Stimulated activated naive CD8-positive, alpha-beta T cell treated with anti-CD3 and anti-CD28 coated beads, Interleukin-15, Interleukin-2, amounts not matched to agents 100 ng/mL and 50 ng/mL, for 24 hours (primary cell): ENCODE data around the gene DGKI.

Source experiments
- H3K27ac Mint-ChIP-seq: one replicate; pipeline ENCODE4 v1.8.0; 2021; ENCODE audit warnings: mild to moderate bottlenecking, mixed read lengths
- H3K27me3 Mint-ChIP-seq: one replicate; pipeline ENCODE4 v1.8.0; 2021; ENCODE audit warnings: mixed read lengths
- H3K36me3 Mint-ChIP-seq: one replicate; pipeline ENCODE4 v1.8.0; 2021; ENCODE audit warnings: low read depth, mixed read lengths
- H3K4me1 Mint-ChIP-seq: one replicate; pipeline ENCODE4 v1.8.0; 2021; ENCODE audit warnings: low read depth, mixed read lengths
- H3K4me3 Mint-ChIP-seq: one replicate; pipeline ENCODE4 v1.8.0; 2021; ENCODE audit warnings: mild to moderate bottlenecking, mixed read lengths
- H3K9me3 Mint-ChIP-seq: one replicate; pipeline ENCODE4 v1.8.0; 2021; ENCODE audit warnings: mixed read lengths

Gene DGKI

DNA sequence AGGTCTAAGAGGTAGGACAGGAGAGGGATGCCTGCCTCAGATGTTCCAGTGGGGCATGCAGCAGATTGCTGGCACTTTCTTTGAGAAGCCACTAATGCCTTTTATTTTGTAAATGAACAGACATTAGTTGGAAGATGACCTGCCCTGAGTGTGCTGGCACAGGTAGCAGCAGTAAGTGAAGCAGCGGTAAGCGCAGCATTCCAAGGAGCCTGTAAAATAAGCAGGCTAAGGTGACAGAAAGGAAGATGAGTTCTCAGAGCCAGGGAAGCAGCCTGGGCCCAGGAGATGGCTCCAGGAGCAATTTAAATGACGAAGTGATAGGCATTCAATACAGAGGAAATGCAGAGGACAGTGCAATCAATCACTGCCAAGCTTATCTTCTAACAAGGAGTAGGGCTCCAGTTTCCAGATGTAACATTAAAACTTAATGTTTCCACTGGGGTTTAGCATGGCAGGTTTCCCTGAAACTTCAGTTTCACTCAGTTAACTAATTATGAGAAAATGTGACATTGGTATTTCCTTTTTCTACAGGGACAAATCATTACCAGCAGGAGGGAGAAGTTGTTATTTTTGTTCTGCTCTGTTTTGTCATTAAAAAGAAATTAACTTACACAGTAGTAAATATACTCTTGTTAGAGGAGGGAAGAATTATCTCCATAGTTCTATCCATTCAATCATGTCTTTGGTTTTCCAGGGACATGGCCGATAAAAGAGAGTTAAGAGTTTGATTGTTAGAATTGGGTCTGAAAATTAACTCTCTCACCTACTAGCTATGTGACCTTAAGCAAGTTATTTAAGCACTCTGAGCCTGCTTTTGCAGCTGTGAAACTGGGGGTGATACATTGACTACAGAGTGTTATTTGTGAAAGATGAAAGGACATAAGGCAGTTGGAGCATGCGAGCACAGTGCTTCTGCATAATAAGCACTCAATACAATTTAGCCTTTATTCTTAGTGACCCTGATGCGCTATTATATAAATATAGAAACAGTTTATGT is 406.6 kb downstream of the DGKI start:
- Mint-ChIP-seq H3K4me3 (no peak overlapping the region), H3K4me1 (no peaks in the 10 kb centered on the region), H3K27ac (no peak overlapping the region), H3K9me3 (peaks cover 11% of the 10 kb centered on the region), H3K36me3 (no peaks in the 10 kb centered on the region), H3K27me3 (no peaks in the 10 kb centered on the region)

DNA sequence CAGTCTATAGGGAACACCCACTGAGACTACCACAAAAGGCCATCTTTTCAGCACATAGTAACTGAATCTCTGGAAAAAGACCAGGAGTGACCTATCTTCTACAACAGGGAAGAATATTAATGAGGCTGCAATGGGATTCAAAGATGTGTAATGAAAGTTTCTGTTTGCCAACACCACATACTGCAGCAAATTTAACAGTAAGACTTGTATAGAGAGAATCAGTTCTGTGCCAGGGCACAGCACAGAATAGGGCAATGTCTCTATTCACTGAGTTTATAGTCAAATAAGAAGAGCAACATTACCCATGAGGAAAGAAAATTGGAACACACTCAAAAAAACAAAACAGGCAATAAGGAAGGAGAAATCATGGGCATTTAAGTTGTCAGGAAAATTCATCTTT is 411.8 kb downstream of the DGKI start:
- Mint-ChIP-seq H3K4me1 (no peaks in the 10 kb centered on the region), H3K27me3 (no peaks in the 10 kb centered on the region), H3K9me3 (peaks cover 8% of the 10 kb centered on the region), H3K36me3 (no peaks in the 10 kb centered on the region), H3K27ac (no peak overlapping the region), H3K4me3 (no peak overlapping the region)

DNA sequence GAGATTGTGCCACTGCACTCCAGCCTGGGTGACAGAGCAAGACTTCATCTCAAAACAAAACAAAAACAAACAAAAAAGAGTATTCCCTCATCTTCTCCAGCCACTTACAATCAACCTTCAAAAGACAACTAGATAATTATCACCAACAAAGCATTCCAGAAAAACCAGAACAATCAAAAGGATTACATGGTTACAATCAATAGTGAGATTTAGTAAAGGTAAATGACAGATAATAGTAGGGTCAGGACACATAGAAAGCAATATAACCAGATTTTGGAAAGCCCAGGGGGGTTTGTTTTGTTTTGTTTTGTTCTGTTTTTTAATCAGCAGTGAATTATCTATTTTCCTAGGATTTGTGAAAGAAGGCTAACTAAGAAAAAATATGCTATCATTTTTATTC is 412.2 kb downstream of the DGKI start:
- Mint-ChIP-seq H3K9me3 (peaks cover 8% of the 10 kb centered on the region), H3K27me3 (no peaks in the 10 kb centered on the region), H3K36me3 (no peaks in the 10 kb centered on the region), H3K27ac (no peak overlapping the region), H3K4me3 (no peak overlapping the region), H3K4me1 (no peaks in the 10 kb centered on the region)

DNA sequence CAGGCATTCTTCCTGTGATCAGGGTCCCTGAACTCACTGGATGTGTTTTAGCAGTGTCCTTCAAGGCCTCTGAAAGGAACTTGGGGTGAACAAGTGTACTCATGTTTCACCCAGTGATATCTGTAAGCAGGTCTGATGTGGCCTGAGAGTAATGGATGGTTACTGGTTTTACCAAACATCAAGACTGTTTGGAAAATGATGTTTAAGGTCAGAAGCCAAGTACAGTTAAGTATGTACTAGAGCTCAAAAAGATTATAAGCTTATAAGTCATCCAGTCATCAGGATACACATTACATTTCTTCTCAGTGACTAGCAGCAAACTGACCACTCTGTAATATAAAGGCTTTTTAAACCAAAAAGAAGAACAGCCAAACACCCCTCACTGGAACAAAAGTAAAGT is 423.5 kb downstream of the DGKI start:
- no peaks in the 10 kb centered on the region for H3K4me1 Mint-ChIP-seq
- no peaks in the 10 kb centered on the region for H3K36me3 Mint-ChIP-seq
- no peak overlapping the region for H3K27ac Mint-ChIP-seq
- H3K4me3 Mint-ChIP-seq: no peak overlapping the region
- peaks cover 5% of the 10 kb centered on the region for H3K9me3 Mint-ChIP-seq
- H3K27me3 Mint-ChIP-seq: no peaks in the 10 kb centered on the region

DNA sequence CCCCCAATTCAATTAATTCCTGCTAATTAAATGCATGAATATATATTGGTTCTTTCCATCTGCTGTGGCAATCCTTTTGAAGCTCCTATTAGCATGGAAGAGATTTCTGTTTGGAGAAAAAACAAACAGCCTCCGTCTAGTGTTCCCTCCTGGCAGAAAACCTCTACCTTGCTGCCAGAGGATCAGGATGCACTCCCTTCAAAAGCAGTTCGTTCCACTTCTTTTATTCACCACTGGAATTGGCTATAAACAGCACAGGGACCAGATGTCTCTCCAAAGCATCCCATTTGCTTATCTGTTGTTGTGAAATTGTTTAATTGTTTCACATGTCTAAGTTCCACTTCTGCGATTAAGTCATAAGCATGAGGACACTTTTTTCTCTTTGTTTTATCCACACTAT is 425.4 kb downstream of the DGKI start:
- no peaks in the 10 kb centered on the region for H3K4me1 Mint-ChIP-seq
- no peak overlapping the region for H3K4me3 Mint-ChIP-seq
- H3K9me3 Mint-ChIP-seq: peaks cover 8% of the 10 kb centered on the region
- no peak overlapping the region for H3K27ac Mint-ChIP-seq
- no peaks in the 10 kb centered on the region for H3K36me3 Mint-ChIP-seq
- H3K27me3 Mint-ChIP-seq: no peaks in the 10 kb centered on the region

DNA sequence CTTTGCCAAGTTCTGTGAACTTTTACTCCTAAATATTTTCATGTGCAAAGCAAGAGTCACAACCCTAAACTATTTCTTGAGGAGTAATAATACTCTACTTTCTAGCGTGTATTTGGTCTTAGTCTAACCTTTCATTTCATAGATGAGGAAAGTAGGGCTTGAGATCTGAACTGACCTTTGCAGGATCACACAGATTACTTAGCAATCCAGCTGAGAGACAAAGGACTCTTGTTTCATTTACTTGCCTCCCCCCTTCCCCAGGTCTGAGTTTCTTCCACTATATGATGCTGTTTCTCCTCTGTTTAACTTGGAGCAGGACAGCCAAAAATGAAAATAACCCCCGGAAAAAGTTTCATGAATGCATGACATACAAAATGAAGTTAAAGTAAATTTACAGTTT is 427.9 kb downstream of the DGKI start:
- Mint-ChIP-seq H3K27me3 (no peaks in the 10 kb centered on the region), H3K4me3 (no peak overlapping the region), H3K27ac (no peak overlapping the region), H3K9me3 (peaks cover 8% of the 10 kb centered on the region), H3K4me1 (no peaks in the 10 kb centered on the region), H3K36me3 (no peaks in the 10 kb centered on the region)

DNA sequence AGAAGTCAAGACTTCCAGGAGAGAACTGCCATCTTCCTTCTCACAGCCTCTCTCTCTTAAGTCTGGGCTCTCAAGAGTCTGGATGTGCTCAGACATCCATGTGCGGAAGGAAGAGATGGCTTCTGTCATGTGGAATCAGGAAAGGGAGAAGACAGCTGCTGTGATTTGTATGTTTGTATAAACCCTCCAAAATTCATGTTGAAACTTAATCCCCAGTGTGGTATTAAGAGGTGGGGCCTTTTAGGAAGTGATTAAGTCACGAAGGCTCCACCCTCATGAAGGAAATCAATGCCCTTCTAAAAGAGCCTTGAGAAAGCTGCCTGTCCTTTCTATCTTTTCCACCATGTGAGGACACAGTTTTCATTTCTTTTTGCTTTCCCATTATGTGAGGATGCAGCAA is 429.3 kb downstream of the DGKI start:
- no peaks in the 10 kb centered on the region for H3K27me3 Mint-ChIP-seq
- peaks cover 8% of the 10 kb centered on the region for H3K9me3 Mint-ChIP-seq
- H3K36me3 Mint-ChIP-seq: no peaks in the 10 kb centered on the region
- H3K4me1 Mint-ChIP-seq: no peaks in the 10 kb centered on the region
- no peak overlapping the region for H3K27ac Mint-ChIP-seq
- no peak overlapping the region for H3K4me3 Mint-ChIP-seq

DNA sequence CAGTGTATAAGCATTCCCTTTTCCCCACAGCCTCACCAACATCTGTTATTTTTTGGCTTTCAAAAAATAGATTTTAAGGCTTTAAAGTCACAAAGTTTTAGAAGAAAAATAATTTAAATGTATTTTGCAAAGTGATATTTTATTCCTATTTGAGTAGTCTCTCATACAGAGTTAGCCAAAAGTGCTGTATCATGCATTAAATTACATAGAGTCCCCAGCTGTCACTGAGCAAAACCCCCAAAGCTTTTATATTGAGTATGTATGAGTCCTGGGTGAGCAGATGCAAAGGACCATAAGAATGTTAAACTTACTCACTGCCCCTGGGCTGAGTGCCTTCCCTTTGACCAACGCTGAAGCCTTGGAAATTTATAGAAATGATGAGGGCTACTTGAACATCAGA is 432.9 kb downstream of the DGKI start:
- H3K36me3 Mint-ChIP-seq: no peaks in the 10 kb centered on the region
- H3K4me1 Mint-ChIP-seq: no peaks in the 10 kb centered on the region
- no peak overlapping the region for H3K4me3 Mint-ChIP-seq
- H3K27me3 Mint-ChIP-seq: no peaks in the 10 kb centered on the region
- H3K27ac Mint-ChIP-seq: no peak overlapping the region
- peaks cover 4% of the 10 kb centered on the region for H3K9me3 Mint-ChIP-seq

DNA sequence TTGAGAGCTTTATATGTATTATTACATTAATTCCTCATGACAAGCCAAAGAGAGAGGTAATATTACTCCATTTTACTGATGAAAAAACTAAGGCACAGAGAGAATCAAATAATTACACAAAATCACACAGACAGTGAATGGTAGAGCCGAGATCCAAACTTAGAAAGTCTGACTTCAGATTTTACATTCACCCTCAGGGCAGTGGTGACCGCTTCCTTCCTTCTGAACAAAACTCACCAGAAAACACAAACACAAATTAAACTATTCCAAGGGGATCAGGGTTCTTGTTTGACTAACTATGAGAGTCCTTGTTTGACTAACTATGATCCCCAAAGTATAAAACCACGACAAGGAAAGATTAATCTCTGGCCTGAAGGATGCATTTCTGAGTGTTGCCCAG is 435.3 kb downstream of the DGKI start:
- Mint-ChIP-seq H3K27me3 (no peaks in the 10 kb centered on the region), H3K4me1 (no peaks in the 10 kb centered on the region), H3K27ac (no peak overlapping the region), H3K4me3 (no peak overlapping the region), H3K9me3 (peaks cover under 1% of the 10 kb centered on the region), H3K36me3 (no peaks in the 10 kb centered on the region)

DNA sequence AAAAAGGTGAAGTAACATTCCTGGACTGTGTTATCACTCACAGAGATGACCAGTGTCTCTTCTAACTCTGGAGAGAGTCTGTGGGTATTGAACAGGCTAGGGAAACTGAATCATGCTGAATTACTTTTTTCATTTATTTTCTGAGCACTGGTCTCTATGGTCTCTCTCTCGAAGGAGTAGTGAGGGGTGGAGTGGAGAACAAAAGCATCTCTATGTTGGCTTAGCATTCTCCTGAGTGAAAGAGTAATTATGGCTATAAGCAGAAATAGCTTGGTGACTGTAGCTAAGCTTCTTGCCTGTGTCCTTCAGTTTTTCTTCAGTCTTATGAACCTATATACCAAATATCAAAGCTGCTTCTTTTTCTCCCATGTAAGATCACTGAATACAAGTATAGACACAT is 438.6 kb downstream of the DGKI start:
- no peaks in the 10 kb centered on the region for H3K4me1 Mint-ChIP-seq
- H3K36me3 Mint-ChIP-seq: no peaks in the 10 kb centered on the region
- no peaks in the 10 kb centered on the region for H3K27me3 Mint-ChIP-seq
- no peak overlapping the region for H3K4me3 Mint-ChIP-seq
- H3K27ac Mint-ChIP-seq: no peak overlapping the region
- no peaks in the 10 kb centered on the region for H3K9me3 Mint-ChIP-seq

DNA sequence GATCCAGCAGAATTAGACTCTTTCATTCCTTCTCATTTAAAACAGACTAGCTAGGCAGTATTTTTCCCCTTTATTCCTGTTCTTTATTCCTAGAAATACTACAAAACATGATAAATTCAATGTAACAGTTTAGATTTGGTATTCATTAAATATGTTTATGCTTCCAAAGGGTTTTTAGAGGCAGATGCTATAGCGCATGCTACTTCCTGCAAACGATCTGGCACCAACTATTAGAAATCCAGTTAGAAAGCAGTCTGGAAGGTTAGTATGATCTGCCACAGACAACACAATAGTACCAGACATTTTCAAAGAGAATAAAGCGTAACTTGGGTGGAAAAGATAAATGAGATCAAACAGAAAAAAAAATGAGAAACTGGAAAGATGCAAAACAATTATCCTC is 439.7 kb downstream of the DGKI start:
- H3K27ac Mint-ChIP-seq: no peak overlapping the region
- no peaks in the 10 kb centered on the region for H3K36me3 Mint-ChIP-seq
- no peaks in the 10 kb centered on the region for H3K4me1 Mint-ChIP-seq
- H3K4me3 Mint-ChIP-seq: no peak overlapping the region
- no peaks in the 10 kb centered on the region for H3K27me3 Mint-ChIP-seq
- H3K9me3 Mint-ChIP-seq: no peaks in the 10 kb centered on the region

DNA sequence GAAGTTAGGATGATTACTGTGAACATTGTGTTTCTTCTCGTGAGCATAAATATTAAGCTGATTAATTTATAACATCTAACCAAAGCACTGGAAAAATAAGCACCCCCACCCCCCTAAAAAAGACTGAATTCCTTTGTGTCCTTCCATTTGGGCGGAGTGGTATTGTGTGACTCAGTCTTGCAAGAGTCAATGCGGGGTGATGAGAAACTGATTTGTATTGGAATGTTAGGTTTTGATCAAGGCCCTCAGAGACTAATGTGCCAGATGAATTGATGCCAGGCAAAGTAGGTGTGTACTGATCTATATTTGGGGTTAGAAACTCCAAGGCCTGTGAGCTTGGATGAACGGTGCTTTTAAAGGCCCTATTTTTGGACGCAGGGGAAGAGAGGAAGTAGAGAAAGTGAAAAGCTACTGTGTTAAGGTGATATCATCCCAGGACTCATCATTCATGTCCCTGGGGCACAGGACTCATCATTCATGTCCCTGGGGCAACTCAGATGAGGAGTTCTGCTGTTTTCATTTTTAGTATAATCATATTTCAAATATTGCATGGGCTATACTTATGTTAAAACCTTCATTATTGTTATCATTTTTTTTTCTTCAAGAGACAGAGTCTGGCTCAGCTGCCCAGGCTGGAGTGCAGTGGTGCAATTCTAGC is 442.0 kb downstream of the DGKI start:
- no peaks in the 10 kb centered on the region for H3K27me3 Mint-ChIP-seq
- H3K27ac Mint-ChIP-seq: no peak overlapping the region
- H3K36me3 Mint-ChIP-seq: no peaks in the 10 kb centered on the region
- no peaks in the 10 kb centered on the region for H3K4me1 Mint-ChIP-seq
- no peak overlapping the region for H3K4me3 Mint-ChIP-seq
- H3K9me3 Mint-ChIP-seq: no peaks in the 10 kb centered on the region

DNA sequence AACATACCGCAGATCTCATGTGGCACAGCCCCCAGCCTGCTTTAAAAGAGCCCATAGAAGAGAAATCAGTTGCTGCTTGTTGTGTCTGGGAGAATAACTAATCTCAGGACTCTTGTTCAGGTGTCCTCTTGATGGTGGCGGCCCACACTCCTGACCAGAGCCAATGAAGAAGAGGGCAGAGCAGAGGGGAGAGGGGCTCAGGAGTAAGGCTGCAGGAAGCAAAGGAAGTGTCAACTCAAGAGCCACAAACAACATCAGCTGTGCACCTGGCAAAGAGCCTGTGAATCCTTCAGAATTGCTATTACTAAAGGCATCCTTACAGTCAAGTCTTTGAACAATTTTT is 443.4 kb downstream of the DGKI start:
- no peaks in the 10 kb centered on the region for H3K36me3 Mint-ChIP-seq
- H3K9me3 Mint-ChIP-seq: no peaks in the 10 kb centered on the region
- H3K27ac Mint-ChIP-seq: no peak overlapping the region
- H3K4me3 Mint-ChIP-seq: no peak overlapping the region
- H3K27me3 Mint-ChIP-seq: no peaks in the 10 kb centered on the region
- no peaks in the 10 kb centered on the region for H3K4me1 Mint-ChIP-seq

DNA sequence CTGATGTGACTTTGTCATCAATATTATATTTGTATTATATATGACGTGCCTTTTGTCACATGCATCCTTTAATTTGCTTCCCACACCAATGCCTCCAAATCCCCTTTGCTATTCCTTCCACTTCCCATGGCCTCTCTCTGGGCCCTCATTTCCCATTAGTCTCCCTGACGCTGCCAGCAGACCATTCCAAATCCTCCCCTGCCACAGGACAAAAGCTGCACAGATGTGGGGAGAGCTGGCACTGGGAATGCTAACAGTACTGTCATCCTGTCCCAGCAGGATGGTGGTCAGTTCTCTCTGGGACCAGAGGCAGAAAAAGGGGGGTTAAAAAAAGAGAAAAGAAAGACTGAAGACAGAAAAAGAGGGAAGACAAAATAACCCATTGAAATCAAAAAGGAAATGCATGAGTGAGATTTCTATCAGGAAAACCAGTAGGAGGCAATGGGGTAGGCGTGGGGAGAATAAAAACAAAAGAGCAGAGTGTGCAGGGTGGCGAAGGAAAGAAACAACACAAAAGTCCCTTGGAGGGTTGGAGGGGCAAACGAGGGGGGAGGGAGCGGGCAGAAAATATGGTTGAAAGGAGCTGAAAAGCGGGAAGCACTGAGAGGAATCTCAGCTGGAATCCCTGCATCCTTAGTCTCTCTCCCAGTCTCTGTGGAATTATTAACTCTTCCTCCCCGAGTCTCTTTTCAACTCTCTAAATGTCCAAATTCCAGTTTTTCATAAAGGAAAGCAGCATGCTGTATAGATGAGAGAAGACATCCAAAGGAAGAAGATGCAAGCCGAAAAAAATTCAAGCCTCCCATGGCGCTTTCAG is 444.0 kb downstream of the DGKI start:
- H3K4me3 Mint-ChIP-seq: no peak overlapping the region
- no peaks in the 10 kb centered on the region for H3K36me3 Mint-ChIP-seq
- H3K27me3 Mint-ChIP-seq: no peaks in the 10 kb centered on the region
- H3K9me3 Mint-ChIP-seq: no peaks in the 10 kb centered on the region
- H3K27ac Mint-ChIP-seq: no peak overlapping the region
- H3K4me1 Mint-ChIP-seq: no peaks in the 10 kb centered on the region
